AG09319 (cell line): ENCODE results near the gene CACNA1B.
"Not testable (repeated sequence)": the region's sequence is repeated elsewhere in the genome, so short reads cannot be mapped to it uniquely, and the experiment has no call there.

Source experiments
- DNase-seq: peaks from one replicate; pipeline ENCODE4 v3.0.0-alpha.2; 2010; ENCODE audit warnings: low read depth; ENCODE audit errors: extremely low read depth
- CTCF ChIP-seq: IDR thresholded peaks from 2 replicates; pipeline ENCODE4 v1.5.1; 2011; ENCODE audit warnings: low read depth, mild to moderate bottlenecking, inconsistent platforms, low read length, moderate library complexity

Gene CACNA1B

GRCh38 chr9:137882506-137882821 is 4.9 kb downstream of the CACNA1B start:
- DNase-seq = no peak
- no peak for TF ChIP-seq CTCF

- DNase-seq = not testable (repeated sequence)
These were observed 6.4 kb downstream of the CACNA1B start for GRCh38 chr9:137883977-137884376.

GRCh38 chr9:137884547-137884946 is 7.0 kb downstream of the CACNA1B start:
- not testable (repeated sequence) for DNase-seq

- DNase-seq = not testable (repeated sequence)
These were observed 7.5 kb downstream of the CACNA1B start for GRCh38 chr9:137885121-137885520.

- not testable (repeated sequence) for DNase-seq
These were observed 11.0 kb downstream of the CACNA1B start for GRCh38 chr9:137888621-137889020.

- not testable (repeated sequence) for DNase-seq
These were observed 12.4 kb downstream of the CACNA1B start for GRCh38 chr9:137889966-137890365.

- not testable (repeated sequence) for DNase-seq
These were observed 13.4 kb downstream of the CACNA1B start for GRCh38 chr9:137890768-137891587.

GRCh38 chr9:137891588-137892423 is 14.2 kb downstream of the CACNA1B start:
- TF ChIP-seq CTCF = no peak
- DNase-seq = no peak

- DNase-seq = no peak
- TF ChIP-seq CTCF = no peak
These were observed 15.0 kb downstream of the CACNA1B start for GRCh38 chr9:137892424-137893191.

GRCh38 chr9:137893670-137894069 is 16.1 kb downstream of the CACNA1B start:
- TF ChIP-seq CTCF = no peak
- no peak for DNase-seq
